Stimulated activated CD4-positive, alpha-beta T cell treated with anti-CD3 and anti-CD28 coated beads, Interleukin-4, amount 100 ng/mL, for 1 hour (primary cell): ENCODE data around the gene CREB5.

Experiments used
- DNase-seq: peaks from one replicate; pipeline ENCODE4 v3.0.0-alpha.2; 2020

Gene CREB5

DNA sequence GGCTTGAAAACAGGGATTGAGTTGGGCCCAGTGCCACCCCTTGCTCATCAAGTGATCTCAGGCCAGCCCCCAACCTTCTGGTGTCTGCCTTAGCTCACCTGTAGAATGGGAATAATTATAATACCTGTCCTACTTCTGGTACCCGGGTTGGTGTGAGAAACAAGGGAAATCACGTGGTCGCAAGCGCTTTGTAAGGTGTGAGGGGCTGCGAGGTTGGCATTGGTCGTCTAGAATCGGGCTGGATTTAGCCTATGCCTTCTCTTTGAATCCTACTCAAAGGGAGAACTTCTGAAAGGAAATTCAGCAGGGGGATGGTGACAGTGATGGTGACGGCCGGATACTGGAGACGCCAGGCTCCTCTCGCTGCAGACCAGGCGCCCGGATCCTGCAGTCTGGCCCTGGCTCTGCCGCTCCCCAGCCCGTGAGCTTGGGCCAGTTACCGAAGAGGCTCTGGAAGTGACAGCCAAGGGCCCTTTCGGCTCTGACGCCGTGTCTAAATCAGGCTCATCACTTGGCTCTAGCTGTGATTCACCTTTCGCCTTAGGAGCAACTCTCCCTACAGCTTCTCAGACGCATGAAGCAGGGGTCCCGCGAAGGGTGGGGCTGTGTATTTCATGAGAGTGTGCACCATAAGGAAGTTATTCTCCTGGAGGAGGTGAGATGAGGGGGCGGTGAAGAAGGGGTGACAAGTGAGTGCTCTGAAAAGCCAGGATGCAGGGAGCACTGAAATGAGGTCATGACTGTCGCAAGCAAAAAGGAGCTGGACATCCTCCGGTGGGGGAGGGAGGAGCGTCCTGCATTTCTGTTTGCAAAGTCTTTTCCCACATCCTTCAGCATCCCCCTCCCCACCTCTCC is 4.0 kb upstream of the CREB5 start:
- no peak for DNase-seq

DNA sequence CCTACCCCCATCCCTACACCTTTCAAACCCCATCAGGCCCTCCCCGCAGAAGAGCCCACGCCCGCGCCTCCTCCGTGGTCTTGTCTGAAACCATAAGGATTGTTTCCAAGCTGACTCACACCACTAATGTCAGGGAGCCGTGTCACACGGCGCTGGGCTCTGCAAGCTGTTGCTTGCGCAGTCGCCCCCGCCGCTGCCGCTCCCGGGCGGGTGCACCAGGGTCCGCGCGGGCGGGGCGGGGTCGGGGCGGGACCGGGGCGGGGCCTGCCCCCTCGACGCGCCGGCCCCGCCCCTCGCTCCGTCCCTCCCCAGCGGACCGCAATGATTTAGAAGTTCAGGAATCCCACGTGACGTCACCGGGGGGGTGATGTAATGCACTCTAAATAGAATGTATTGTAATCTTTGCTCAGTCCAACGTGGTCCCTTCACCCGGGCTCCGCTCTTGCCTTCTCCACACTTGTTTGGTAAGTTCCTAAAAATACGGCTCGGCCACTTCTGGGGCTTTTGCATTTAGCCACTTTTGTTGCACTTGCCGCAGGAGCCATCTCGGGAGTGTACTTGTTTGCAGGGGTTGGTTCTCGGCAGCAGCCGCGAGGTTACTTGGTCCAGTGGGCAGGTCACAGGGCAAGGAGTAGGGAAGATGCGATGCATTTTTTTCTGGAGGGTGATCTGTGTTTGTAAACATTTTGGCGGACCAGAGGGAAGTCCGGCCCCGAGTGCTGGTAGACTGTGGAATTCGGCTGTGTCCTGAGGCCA is 3.2 kb upstream of the CREB5 start:
- DNase-seq, result peak; percentile 65

DNA sequence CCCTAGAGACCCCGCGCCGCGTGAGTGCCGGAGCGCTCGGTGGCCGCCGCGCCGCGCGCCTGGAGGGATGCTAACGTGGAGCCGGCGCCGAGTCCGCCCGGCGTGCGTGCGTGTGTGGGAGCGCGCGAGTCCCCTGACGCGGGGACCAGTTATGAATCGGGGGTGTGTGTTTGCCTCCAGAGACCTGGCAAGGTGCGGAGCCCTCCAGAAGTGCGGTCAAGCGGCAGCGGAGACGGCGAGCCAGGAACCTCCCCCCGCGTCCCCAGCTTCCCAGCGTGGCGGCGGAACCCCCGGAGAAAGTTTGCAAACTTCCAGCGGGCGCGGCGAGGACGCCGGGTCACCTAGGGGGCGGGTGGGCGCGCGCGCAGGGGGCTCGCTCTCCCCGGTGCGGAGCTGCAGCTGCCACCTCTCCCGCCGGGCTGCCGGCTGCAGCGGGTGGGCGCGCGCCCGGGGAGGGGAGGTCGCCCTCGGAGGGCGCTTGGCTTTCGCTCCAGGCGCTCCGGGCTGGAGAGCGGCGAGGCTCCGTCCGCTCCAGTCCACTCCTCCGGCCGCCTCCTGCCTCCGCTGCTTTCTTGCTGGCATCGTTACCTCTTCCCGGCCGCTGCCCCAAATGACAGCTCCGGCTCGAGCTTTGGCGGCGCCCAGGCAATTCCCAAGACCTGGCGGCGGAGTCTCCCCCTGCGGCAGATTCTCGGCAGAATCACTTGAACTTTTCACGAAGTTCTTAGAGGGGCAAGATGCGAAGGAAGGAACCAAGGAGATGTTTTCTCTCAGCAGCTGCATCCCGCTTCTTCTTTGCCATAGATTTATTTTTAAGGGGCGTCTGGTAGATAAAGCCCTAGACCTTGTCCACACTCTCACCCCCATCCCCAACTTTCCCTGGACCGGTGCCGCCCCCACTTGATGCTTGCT is 2.3 kb upstream of the CREB5 start:
- DNase-seq, result peak; percentile 14

DNA sequence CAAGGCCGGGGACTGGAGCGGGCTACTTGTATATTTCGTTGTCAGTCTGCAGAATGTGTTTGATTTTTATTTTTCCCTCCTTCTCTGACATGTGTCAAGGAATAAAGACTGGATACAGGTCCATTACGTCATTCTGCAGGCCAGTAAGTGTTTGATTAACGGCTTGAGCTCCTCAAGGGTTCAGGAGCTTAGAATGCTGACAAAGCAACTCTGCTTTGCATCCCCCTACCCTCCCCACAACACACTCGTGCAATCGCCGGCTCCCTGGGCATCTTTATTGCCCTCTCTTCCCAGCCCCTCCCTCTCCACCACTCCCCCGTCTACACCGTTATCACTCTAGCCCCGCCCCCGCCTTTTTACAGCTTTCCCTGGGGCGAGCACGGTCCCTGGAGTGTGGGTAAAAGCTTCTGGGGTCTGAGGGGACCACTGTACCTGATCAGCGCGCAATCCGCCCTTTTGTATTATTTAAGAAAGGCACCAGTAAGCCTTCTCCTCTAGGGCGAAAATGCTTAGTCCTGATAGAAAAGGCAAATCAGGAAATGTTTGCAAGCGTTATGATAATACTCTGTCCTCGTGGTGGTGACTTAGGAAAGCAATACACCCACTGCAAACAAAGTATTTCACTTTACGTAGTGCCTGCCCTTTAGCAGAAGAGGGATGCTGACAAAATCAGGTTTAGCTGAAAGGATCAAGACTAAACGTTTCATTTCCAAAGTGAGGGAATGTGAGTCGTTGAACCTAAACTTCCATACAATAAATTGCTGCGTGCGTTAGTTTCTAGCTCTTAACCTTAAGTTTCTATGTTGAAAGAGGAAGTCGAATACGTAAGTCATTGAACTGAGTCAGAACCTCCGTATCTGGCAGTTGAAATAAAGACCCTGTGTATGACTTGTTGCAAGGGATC is 1.4 kb upstream of the CREB5 start:
- no peak for DNase-seq

GRCh38 chr7:28413011-28413410 is 693 bp downstream of the CREB5 start:
- no peak for DNase-seq

DNA sequence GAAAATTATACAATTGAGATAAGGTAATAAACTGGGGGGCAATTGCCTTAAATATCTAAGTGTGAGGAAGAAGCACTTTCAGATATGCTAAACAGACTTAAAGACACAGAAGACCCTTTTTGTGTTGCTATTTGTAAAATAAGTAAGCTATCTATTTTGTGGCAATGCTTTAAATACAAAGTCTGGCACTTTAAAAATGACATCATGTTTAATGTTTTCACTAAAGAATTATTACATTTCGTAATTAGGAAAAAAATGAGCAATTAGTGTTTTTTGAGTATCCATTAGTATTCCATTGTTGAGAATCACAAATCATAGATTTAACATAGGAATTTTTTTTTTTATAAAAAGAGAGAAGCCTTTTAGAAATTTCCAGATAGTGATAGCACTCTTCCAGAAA is 2.1 kb downstream of the CREB5 start:
- no peak for DNase-seq

DNA sequence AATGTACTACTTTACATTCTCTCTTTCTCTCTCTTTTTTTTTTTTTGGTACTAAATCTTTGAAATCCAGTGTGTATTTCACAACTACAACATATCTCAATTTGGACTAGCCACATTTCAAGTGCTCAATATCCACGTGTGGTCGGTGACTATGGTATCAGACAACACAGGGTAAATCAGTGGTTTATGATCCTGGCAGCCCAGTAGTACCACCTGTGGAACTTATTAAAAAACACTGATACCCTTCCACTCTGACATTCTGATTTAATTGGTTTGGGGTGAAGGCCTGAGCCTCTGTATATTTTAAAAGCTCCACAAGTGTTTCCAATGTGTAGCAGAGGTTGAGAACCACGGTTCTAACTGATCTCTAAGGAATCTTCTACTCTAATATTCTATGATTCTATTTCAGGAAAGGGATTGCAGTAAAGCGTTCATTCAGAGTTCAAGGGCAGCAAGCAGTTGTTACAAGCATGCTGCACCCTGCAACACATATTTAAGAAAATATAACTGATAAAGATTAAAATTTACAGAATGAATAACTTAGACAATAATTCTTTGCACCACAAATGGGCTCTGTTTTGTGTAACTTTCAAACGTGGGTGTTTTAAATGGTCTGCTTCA is 5.1 kb downstream of the CREB5 start:
- DNase-seq, result no peak

DNA sequence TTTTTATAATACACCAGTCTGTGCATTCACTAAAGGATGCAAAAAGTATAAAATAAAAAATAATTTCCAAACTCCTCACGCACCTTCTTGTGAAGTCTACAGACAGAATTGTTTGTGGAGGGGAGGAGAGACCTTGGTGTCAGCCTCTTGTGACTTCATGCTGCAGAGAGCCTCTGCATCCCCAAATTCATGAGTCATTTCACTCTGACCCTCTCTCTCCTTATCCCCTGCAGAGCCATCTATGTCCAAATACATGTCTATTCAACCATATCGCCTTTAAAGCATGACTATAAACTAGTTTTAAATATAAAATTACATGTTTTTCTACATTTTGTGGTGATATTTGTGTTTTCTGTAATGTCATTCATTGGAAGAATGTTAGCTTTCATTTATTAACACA is 6.0 kb downstream of the CREB5 start:
- no peak for DNase-seq

- no peak for DNase-seq
These were observed 6.6 kb downstream of the CREB5 start for GRCh38 chr7:28418966-28419365.

DNA sequence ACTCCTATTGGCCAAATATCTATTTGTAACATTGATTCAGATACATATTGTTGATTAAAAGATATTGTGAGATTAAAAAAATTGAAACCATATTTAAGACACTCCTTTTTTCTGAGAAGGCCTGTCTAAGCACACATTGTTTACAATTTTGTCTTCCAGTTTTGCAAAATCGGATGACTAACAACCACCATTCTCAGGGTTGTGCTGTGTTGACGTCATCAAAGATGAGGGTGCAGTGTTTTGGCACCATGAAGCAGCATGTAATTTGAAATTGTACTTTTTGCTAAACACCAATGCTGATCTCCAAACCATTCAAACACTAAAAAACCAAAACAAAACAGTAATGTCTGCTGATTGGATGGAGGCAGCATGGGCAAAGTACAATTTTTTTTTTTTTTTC is 7.4 kb downstream of the CREB5 start:
- no peak for DNase-seq

DNA sequence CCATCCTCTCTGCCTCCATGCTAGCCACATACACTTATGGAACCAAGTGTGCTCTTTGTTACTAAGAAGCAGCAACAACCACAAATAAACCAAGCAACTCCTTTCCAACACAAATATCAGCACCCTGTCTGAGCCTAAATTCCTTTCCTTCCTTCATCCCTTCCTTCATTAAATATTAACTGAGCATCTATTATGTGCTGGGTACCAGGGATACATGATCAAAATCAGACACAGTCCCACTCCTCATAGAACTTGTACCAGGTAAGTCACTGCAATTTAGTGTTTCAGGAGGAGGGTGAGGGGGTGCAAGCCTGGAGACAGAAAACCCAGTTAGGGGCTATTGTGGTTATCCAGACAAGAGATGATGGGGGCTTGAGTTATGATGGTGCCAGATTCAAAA is 10.8 kb downstream of the CREB5 start:
- DNase-seq, result no peak

DNA sequence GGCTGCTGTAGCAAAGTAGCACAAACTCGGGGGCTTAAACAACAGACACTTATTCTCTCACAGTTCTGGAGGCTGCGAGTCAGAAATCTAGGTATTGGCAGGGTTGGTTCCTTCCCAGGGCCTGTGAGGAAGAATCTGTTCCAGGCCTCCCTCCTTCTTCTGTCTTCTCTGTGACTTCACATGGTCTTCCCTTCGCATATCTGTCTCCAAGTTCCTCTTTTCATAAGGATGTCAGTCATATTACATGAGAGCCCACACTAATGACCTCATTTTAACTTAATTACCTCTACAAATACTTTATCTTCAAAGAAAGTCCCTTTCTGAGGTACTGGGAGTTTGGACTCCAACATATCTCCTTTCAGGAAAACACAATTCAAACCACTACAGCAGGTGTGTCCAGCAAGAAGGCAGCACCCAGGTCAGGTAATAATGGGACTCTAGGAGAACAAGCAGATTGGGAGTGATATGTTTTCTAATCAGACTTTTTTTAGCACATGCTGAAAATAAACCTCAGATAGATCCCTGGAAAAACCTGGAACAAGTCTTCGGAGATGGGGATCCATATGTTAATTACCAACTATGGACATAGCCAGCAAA is 11.7 kb downstream of the CREB5 start:
- DNase-seq, result no peak

DNA sequence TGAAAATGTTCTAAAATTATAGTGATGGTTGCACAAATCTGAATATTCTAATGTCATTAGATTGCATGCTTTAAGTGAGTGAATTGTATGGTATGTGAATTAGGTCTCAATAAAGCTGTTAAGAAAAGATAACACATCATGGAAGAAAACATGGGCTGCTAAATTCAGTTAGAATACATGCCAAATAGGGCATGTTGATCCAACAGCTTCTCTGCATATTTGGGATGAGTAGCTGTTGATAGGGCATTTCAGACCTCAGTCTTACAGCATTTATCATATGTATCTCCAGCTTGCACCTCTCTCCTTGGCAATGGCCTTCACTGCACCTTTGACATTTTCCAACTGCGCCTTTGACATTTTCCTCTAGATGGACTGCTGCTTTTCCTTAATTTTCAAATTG is 13.2 kb downstream of the CREB5 start:
- DNase-seq, result no peak

DNA sequence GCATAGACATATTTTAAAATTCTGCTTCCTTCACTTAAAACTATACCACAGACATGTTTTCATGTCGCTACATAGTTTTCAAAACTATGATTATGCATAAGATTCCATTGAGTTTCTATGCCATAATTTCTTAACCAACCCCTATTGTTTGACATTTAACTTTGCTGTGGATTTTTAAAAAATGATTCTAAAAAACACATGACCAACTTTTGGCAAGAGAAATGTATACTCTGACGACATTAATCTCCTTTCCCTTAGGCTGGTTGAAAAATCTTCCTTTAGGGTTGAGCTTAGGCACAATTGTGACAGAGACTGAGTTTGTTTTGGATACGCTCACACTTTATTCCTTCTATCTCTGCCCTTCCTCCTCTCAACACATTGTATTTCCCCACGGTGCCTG is 14.9 kb downstream of the CREB5 start:
- DNase-seq, result no peak

DNA sequence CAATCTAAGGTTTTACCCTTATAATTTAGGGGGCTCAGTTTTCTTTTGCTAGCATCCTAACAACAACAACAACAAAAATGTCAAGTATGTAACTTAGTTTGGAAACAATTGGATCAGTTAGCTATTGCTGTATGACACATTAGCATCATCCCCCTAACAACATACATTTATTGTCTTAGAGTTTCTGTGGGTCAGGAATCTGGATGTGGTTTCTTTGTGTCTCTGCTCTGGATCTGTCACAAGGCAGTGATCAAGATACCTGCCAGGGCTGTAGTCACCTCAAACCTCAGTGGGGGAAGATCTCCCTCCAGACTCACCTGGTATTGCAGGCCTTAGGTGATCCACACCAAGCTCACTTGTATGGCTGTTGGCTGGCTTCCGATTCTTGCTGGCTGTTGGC is 18.3 kb downstream of the CREB5 start:
- no peak for DNase-seq

- no peak for DNase-seq
These were observed 19.8 kb downstream of the CREB5 start for GRCh38 chr7:28432105-28432504.

DNA sequence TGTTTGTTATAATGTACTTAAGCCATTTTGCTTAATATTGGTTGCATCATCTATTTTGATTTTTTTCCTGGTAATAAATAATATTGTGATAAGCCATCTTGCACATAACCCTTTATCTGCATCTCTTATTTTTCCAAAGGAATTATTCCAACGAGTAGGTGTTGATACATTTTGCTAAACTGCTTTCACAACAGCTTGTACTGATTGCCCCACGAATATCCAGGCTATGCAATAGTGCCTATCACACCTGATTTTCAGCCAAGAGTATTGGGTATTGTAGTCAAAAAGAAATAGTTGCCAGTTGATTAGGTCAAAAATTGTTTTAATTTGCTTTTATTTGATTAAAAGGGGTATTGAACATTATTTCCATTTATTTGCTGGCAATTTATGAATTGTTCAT is 20.7 kb downstream of the CREB5 start:
- no peak for DNase-seq

- no peak for DNase-seq
These were observed 21.4 kb downstream of the CREB5 start for GRCh38 chr7:28433699-28434219.

GRCh38 chr7:28434510-28434909 is 22.2 kb downstream of the CREB5 start:
- no peak for DNase-seq

DNA sequence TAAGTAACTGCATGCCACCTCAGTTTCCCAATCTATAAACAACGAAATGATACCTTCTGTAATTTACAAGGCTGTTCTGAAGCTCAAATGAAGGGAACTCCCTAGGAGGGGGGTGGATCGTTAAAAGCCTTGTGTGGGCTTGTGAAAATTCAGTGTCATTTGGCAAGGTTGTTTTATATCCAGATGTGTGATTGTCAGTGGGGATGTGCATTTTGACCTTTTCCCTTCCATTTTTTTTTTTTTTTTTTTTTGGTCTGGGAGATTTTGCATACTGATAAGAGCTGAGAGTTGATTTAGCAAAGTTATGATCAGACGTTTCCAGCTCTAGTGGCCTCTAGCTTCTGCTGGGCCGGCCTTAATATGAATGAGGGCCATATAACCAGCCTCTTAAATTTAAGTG is 22.8 kb downstream of the CREB5 start:
- DNase-seq, result no peak

GRCh38 chr7:28435732-28436378 is 23.5 kb downstream of the CREB5 start:
- DNase-seq, result no peak
